Measurements from ENCODE around the gene CCDC138.

Gene CCDC138

GRCh38 chr2:108825736-108826135, 39.2 kb downstream of the CCDC138 start:
- DNase-seq (ENCODE audit: low spot score) = no peak

GRCh38 chr2:108829578-108830310, 43.2 kb downstream of the CCDC138 start:
- DNase-seq (ENCODE audit: low spot score) = no peak

GRCh38 chr2:108833219-108833618, 46.6 kb downstream of the CCDC138 start:
- no peak for DNase-seq (ENCODE audit: low spot score)

- no peak for DNase-seq (ENCODE audit: low spot score)
These were observed 48.0 kb downstream of the CCDC138 start for GRCh38 chr2:108834620-108835019.

GRCh38 chr2:108835040-108835439, 48.5 kb downstream of the CCDC138 start:
- no peak for DNase-seq (ENCODE audit: low spot score)

DNA sequence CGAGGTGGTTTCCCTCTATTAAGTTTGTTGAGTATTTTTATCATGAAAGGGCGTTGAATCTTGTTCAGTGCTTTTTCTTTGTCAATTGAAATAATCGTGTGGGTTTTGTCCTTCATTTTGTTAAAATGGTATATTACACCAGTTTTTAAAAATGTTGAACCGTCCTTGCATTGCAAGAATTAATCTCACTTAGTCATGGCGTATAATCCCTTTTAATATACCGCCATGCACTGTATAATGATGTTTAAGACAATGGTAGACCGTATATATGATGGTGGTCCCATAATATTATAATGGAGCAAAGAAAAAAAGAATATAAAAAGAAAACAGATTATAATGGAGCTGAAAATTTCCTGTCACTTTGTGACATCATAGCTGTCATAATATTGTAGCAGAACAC, 50.6 kb downstream of the CCDC138 start:
- no peak for DNase-seq (ENCODE audit: low spot score)

GRCh38 chr2:108841506-108841905, 54.9 kb downstream of the CCDC138 start:
- no peak for DNase-seq (ENCODE audit: low spot score)

- DNase-seq (ENCODE audit: low spot score) = no peak
These were observed 59.4 kb downstream of the CCDC138 start for GRCh38 chr2:108845923-108846322.

GRCh38 chr2:108847000-108847399, 60.4 kb downstream of the CCDC138 start:
- DNase-seq (ENCODE audit: low spot score) = no peak

GRCh38 chr2:108852375-108852774, 65.8 kb downstream of the CCDC138 start:
- no peak for DNase-seq (ENCODE audit: low spot score)

DNA sequence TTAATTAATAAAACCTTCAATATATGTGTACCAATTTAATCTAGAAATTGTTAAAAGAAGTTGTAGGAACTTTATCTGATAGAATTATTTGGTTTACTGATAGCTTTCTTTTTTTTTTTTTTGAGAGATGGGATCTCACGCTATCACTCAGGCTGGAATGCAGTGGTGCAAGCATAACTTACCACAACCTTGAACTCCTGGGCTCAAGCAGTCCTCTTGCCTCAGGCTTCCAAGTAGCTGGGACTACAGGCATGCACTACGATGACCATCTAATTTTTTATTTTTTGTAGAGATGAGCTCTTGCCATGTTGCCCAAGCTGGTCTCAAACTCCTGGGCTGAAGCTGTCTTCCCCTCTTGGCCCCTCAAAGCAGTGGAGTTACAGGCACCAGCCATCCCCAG, 66.8 kb downstream of the CCDC138 start:
- no peak for DNase-seq (ENCODE audit: low spot score)

DNA sequence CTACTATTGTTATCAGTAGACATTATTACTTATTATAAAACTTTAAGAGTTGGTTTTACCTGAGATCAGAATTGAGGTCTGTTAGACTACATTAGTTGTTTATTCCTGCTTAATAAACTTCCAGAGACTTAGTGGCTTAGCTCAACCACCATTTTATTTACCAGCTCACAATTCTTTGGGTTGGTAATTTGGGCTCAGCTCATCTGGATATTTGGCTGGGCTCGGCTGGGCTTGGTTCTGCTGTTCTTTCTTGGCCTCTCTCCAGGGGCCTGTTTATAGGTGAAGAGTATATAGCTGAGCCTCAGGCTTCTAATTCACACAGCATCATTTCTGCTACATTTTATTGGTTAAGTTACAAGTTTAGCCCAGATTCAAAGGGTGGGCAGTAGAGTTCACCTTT, 67.9 kb downstream of the CCDC138 start:
- no peak for DNase-seq (ENCODE audit: low spot score)

- peak; percentile 12 for DNase-seq (ENCODE audit: low spot score)
These were observed 68.6 kb downstream of the CCDC138 start for GRCh38 chr2:108855194-108855593.

- DNase-seq (ENCODE audit: low spot score) = no peak
These were observed 72.3 kb downstream of the CCDC138 start for GRCh38 chr2:108858894-108859293.

DNA sequence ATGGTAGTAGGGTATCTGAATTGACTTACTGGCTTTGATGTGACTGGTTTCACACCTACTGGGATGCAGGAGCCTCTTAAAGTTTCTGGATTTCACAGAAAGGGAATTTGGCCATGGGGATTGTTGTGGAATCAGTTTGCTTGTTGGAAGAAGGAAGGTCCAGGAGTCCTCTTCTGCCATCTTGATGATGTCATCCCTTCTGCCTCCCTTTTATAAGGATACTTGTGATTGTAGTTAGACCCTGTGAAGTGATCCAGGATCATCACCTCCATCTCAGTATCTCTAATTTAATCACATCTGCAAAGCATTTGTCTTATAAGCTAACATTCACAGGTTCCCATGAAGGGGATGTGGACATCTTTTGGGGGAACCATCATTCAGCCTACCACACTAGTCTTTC, 79.5 kb downstream of the CCDC138 start:
- DNase-seq (ENCODE audit: low spot score) = no peak

- DNase-seq (ENCODE audit: low spot score) = no peak
These were observed 82.3 kb downstream of the CCDC138 start for GRCh38 chr2:108868911-108869310.

- no peak for DNase-seq (ENCODE audit: low spot score)
These were observed 83.0 kb downstream of the CCDC138 start for GRCh38 chr2:108869542-108869941.

GRCh38 chr2:108870069-108870644, 83.6 kb downstream of the CCDC138 start:
- no peak for DNase-seq (ENCODE audit: low spot score)

GRCh38 chr2:108877506-108877905, 90.9 kb downstream of the CCDC138 start:
- DNase-seq (ENCODE audit: low spot score) = peak; percentile 31

- peak; percentile 61 for DNase-seq (ENCODE audit: low spot score)
These were observed 91.7 kb downstream of the CCDC138 start for GRCh38 chr2:108878276-108878675.

- no peak for DNase-seq (ENCODE audit: low spot score)
These were observed 98.0 kb downstream of the CCDC138 start for GRCh38 chr2:108884619-108885018.

DNA sequence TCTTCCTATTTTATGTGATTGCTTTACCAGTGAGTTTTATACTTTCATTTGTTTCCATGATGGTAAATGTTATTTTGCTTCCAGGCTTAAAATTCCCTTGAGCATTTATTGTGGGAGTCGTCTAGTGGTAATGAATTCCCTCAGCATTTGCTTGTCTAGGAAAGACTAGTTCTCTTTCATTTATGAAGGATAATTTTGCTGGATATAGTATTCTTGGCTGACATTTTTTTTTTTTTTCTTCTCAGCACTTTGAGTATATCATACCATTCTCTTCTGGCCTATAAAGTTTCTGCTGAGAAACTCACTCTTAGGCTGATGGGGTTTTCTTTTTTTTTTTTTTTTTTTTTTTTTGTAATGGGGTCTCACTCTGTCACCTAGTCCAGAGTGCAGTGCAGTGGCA, 103.3 kb downstream of the CCDC138 start:
- DNase-seq (ENCODE audit: low spot score) = no peak

DNA sequence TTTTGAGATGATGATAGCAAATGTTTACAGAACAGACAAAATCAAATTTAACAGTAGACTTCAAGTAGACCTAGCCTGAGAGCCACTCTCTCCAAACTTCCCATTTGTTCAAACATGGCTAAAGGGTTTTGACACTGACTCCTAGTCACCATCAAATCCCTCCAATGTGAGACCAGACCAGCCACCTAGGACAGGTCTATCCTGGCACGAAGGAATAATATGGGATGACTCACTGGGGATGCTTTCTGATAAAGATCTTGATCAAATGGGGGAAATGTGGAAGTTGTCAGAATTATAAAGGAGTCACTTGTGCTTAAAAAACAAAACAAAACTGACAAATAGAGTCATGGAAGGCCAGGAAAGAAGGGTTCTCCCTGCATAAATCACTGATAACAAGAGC, 106.7 kb downstream of the CCDC138 start:
- DNase-seq (ENCODE audit: low spot score) = no peak

GRCh38 chr2:108894766-108895165, 108.2 kb downstream of the CCDC138 start:
- DNase-seq (ENCODE audit: low spot score) = no peak
